Stomach (tissue), 9 donors: ENCODE measurements around the gene LBR. TPM values are rescaled to one million over a fixed set of nuclear protein-coding genes. Genes with fewer than 3 reads are reported as not detected.

Experiments used
- DNase-seq, 2 donors: peaks; one replicate each; pipeline versions ENCODE4 v3.0.0 to v3.0.0-alpha.2; 2013 to 2019
- H3K27ac ChIP-seq, 5 donors: fragments of 200-600 bp in 4 of 5; sonication (generic) in 4 of 5; one replicate each; pipeline ENCODE4 v1.5.1; 2013 to 2019; ENCODE audit warnings: mild to moderate bottlenecking in 1 of 5, moderate library complexity in 1 of 5
- H3K27me3 ChIP-seq, 3 donors: fragments of 200-600 bp; sonication (generic); one replicate each; pipeline ENCODE4 v1.5.1; 2017 to 2019; ENCODE audit warnings: mixed run types in 1 of 3
- H3K36me3 ChIP-seq, 4 donors: fragments of 200-600 bp; sonication (generic); 1 replicate in 3 of 4; 2 replicates in 1 of 4; pipeline ENCODE4 v1.5.1; 2016 to 2019
- H3K4me1 ChIP-seq, 4 donors: fragments of 200-600 bp; sonication (generic); one replicate each; pipeline ENCODE4 v1.5.1; 2016 to 2019
- H3K4me3 ChIP-seq, 4 donors: fragments of 200-600 bp; sonication (generic) in 3 of 4; one replicate each; pipeline ENCODE4 v1.5.1; 2016 to 2019; ENCODE audit warnings: mild to moderate bottlenecking in 1 of 4
- H3K9me3 ChIP-seq, 4 donors: fragments of 200-600 bp; sonication (generic); one replicate each; pipeline ENCODE4 v1.5.1; 2016 to 2019
- CTCF ChIP-seq, 7 experiments: fragments of 450-650 bp in 4 of 7; fragments of 200-600 bp in 3 of 7; sonication (generic) in 3 of 7; IDR thresholded peaks; one replicate each; pipeline ENCODE4 v1.5.1; 2016 to 2019; ENCODE audit warnings: antibody characterized with exemption in 7 of 7, control low read depth in 2 of 7, mild to moderate bottlenecking in 1 of 7
- EP300 ChIP-seq: sonication (generic); formaldehyde crosslinking; IDR thresholded peaks from one replicate; pipeline ENCODE4 v1.6.1; 2017; ENCODE audit warnings: antibody characterized with exemption
- POLR2A ChIP-seq, 4 donors: fragments of 450-650 bp; IDR thresholded peaks; one replicate each; pipeline ENCODE4 v1.6.1; 2016; ENCODE audit warnings: antibody characterized with exemption in 4 of 4, control low read depth in 2 of 4, mild to moderate bottlenecking in 1 of 4, moderate library complexity in 1 of 4
- POLR2AphosphoS5 ChIP-seq, 3 donors: sonication (generic); formaldehyde crosslinking; IDR thresholded peaks; one replicate each; pipeline ENCODE4 v1.6.1; 2016; ENCODE audit warnings: antibody characterized with exemption in 3 of 3
- WGBS, 5 donors: extraction: QIAGEN DNeasy Blood & Tissue Kit in 3 of 5; methylation state at CpG; one replicate each; pipeline versions ENCODE4 v1.1.5 to v1.1.7; 2013 to 2018; 5-methylcytosine and 5-hydroxymethylcytosine counted together
- intact Hi-C: fragments of 100-400 bp; cut with DNase I; formaldehyde crosslinking; loops from one replicate; pipeline ENCODE4 v1.15.1; 2023; ENCODE audit warnings: low total_unique reads
- polyA plus RNA-seq, 3 donors: library from polyadenylated mRNA; stranded (reverse); fragments of 200-250 nt; gene quantifications; one replicate each; pipeline ENCODE4 v1.2.3, GENCODE V29; 2013
- total RNA-seq, 5 donors: library from RNA; depleted of rRNA; stranded (reverse); fragments of >200 nt; gene quantifications; one replicate each; pipeline versions ENCODE4 v1.1.0 to v1.2.3, GENCODE V29; 2014 to 2016
- donor health status: healthy with polysubstance abuse.
- donor health status: Bipolar disorder and iron deficiency.
- donor health status: healthy.

The LBR gene
- total and polyA plus RNA-seq, 8 donors = 6.9 to 159 (median 54.3) TPM

GRCh38 chr1:225407755-225408154, 20.1 kb downstream of the LBR start:
- 93 to 99% (median 95%) methylated on average over 2 of the region's 2 CpGs for WGBS, 5 donors
- TF ChIP-seq POLR2AphosphoS5 (IDR thresholded peaks at IDR 0.05) (no peak), CTCF (IDR thresholded peaks at IDR 0.05) (no peak), EP300 (no peak), POLR2A (IDR thresholded peaks at IDR 0.05) (no peak)
- intact Hi-C loops = no loop called here
- Histone ChIP-seq H3K27me3 (no peaks in the 10 kb centered on the region), H3K4me3 (no peak overlapping the region), H3K36me3 (peaks cover 29 to 100% (median 96%) of the 10 kb centered on the region in 4 donors), H3K9me3 (no peaks in the 10 kb centered on the region), H3K4me1 (peaks cover 0 to 28% (median 3%) of the 10 kb centered on the region in 4 donors), H3K27ac (no peak overlapping the region)
- DNase-seq = no peak

GRCh38 chr1:225406976-225407725, 20.7 kb downstream of the LBR start:
- Histone ChIP-seq H3K27ac (no peak overlapping the region), H3K4me3 (no peak overlapping the region), H3K27me3 (no peaks in the 10 kb centered on the region), H3K9me3 (no peaks in the 10 kb centered on the region), H3K36me3 (peaks cover 30 to 100% (median 95%) of the 10 kb centered on the region in 4 donors), H3K4me1 (peaks cover 0 to 23% (median 0%) of the 10 kb centered on the region in 4 donors)
- intact Hi-C loops = no loop called here
- DNase-seq = no peak
- TF ChIP-seq CTCF (IDR thresholded peaks at IDR 0.05) (no peak), POLR2A (IDR thresholded peaks at IDR 0.05) (no peak), POLR2AphosphoS5 (IDR thresholded peaks at IDR 0.05) (no peak), EP300 (no peak)
- WGBS, 5 donors = 95 to 100% (median 98%) methylated on average over 8 of the region's 8 CpGs

- Histone ChIP-seq H3K27me3 (no peaks in the 10 kb centered on the region), H3K36me3 (peaks cover 29 to 88% (median 85%) of the 10 kb centered on the region in 4 donors), H3K4me3 (no peak overlapping the region), H3K9me3 (no peaks in the 10 kb centered on the region), H3K27ac (no peak overlapping the region), H3K4me1 (no peaks in the 10 kb centered on the region)
- 84 to 97% (median 92%) methylated on average over 5 of the region's 5 CpGs for WGBS, 5 donors
- intact Hi-C loops = no loop called here
- TF ChIP-seq EP300 (no peak), CTCF (IDR thresholded peaks at IDR 0.05) (no peak), POLR2A (IDR thresholded peaks at IDR 0.05) (no peak), POLR2AphosphoS5 (IDR thresholded peaks at IDR 0.05) (no peak)
- no peak for DNase-seq
Measured at GRCh38 chr1:225400968-225401367, 26.9 kb downstream of the LBR start.

GRCh38 chr1:225396357-225396756, 31.5 kb downstream of the LBR start:
- DNase-seq = no peak
- Histone ChIP-seq H3K36me3 (peaks cover 11 to 49% (median 44%) of the 10 kb centered on the region in 4 donors), H3K4me1 (no peaks in the 10 kb centered on the region), H3K9me3 (no peaks in the 10 kb centered on the region), H3K4me3 (no peak overlapping the region), H3K27ac (no peak overlapping the region), H3K27me3 (no peaks in the 10 kb centered on the region)
- no peak for TF ChIP-seq EP300
- TF ChIP-seq CTCF (IDR thresholded peaks at IDR 0.05) = no peak
- TF ChIP-seq POLR2AphosphoS5 (IDR thresholded peaks at IDR 0.05) = no peak
- TF ChIP-seq POLR2A (IDR thresholded peaks at IDR 0.05) = no peak
- intact Hi-C loops = no loop called here
- WGBS, 5 donors = 59 to 75% (median 67%) methylated on average over 2 of the region's 2 CpGs
